ENCODE results near the gene PTPRN2.

PTPRN2 gene

GRCh38 chr7:158549616-158550393 lies 37.8 kb downstream of the PTPRN2 start:
- DNase-seq (ENCODE audit: low spot score), result no peak
- in situ Hi-C loops (cut with MboI; ENCODE audit: low sequenced_read_pairs, unreplicated experiment), result no loop called here
- no peak for TF ChIP-seq CTCF (IDR thresholded peaks at IDR 0.05; ENCODE audit: borderline replicate concordance, control extremely low read depth, extremely low read depth, insufficient read depth, missing control alignments)

- no peak for TF ChIP-seq CTCF (IDR thresholded peaks at IDR 0.05; ENCODE audit: borderline replicate concordance, control extremely low read depth, extremely low read depth, insufficient read depth, missing control alignments)
- no peak for DNase-seq (ENCODE audit: low spot score)
- in situ Hi-C loops (cut with MboI; ENCODE audit: low sequenced_read_pairs, unreplicated experiment), result no loop called here
Observed at GRCh38 chr7:158549176-158549615, 38.4 kb downstream of the PTPRN2 start.

GRCh38 chr7:158548726-158549125 lies 38.9 kb downstream of the PTPRN2 start:
- no peak for TF ChIP-seq CTCF (IDR thresholded peaks at IDR 0.05; ENCODE audit: borderline replicate concordance, control extremely low read depth, extremely low read depth, insufficient read depth, missing control alignments)
- no peak for DNase-seq (ENCODE audit: low spot score)
- in situ Hi-C loops (cut with MboI; ENCODE audit: low sequenced_read_pairs, unreplicated experiment), result no loop called here

GRCh38 chr7:158547817-158548216 lies 39.8 kb downstream of the PTPRN2 start:
- in situ Hi-C loops (cut with MboI; ENCODE audit: low sequenced_read_pairs, unreplicated experiment), result no loop called here
- no peak for TF ChIP-seq CTCF (IDR thresholded peaks at IDR 0.05; ENCODE audit: borderline replicate concordance, control extremely low read depth, extremely low read depth, insufficient read depth, missing control alignments)
- no peak for DNase-seq (ENCODE audit: low spot score)

- in situ Hi-C loops (cut with MboI; ENCODE audit: low sequenced_read_pairs, unreplicated experiment), result no loop called here
- TF ChIP-seq CTCF (IDR thresholded peaks at IDR 0.05; ENCODE audit: borderline replicate concordance, control extremely low read depth, extremely low read depth, insufficient read depth, missing control alignments), result no peak
- no peak for DNase-seq (ENCODE audit: low spot score)
Observed at GRCh38 chr7:158546626-158547025, 41.0 kb downstream of the PTPRN2 start.

GRCh38 chr7:158546214-158546613 lies 41.4 kb downstream of the PTPRN2 start:
- no peak for TF ChIP-seq CTCF (IDR thresholded peaks at IDR 0.05; ENCODE audit: borderline replicate concordance, control extremely low read depth, extremely low read depth, insufficient read depth, missing control alignments)
- DNase-seq (ENCODE audit: low spot score), result no peak
- in situ Hi-C loops (cut with MboI; ENCODE audit: low sequenced_read_pairs, unreplicated experiment), result no loop called here
